ENCODE data around the gene RPL13A. TPM values are rescaled to one million over a fixed set of nuclear protein-coding genes. Genes with fewer than 3 reads are reported as not detected.

RPL13A gene
- total RNA-seq, 1 experiment from 2014 or later, result 3,286 TPM

DNA sequence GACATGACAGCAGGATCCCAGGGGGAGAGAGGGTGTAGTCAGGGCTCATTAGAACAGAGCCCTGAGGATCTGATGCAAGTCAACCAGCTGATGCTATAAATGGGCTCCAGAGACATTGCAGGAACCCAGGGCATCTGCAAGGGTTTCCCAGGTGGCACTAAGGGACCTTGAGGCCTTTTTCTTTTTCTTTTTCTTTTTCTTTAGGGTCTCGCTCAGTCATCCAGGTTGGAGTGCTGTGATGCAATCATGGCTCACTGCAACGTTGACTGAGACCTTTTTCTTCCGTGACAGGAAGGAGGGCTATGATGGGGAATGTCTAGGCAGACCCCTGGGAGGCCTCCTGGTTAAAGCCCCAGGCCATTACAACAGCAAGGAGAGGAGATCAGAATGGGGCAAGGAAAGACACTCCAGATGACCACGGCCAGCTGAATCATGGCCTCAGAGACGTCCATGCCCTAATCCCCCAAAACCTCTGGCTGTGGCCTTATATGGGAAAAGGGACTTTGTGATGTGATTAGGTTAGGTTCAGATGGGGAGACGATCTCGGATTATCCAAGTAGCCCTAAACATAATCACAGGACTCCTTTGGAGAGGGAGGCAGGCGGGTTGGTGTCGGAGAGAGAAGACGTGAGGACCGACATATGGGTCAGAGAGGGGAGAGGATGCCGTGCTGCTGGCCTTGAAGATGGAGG, 20.5 kb downstream of the RPL13A start:
- Mint-ChIP-seq H3K27me3 (ENCODE audit: low read depth) (peaks cover 4% of the 10 kb centered on the region; the same call in 1 of the 2 replicates), H3K4me1 (peaks cover 12 to 16% of the 10 kb centered on the region in 2 experiments), H3K9me3 (no peaks in the 10 kb centered on the region; a peak in 2 of 5 replicates), H3K4me3 (no peak overlapping the region; a peak in 1 of 5 replicates), H3K36me3 (ENCODE audit: insufficient read depth in 1 of 3, low read depth in 3 of 3) (no peaks in the 10 kb centered on the region; a peak in 1 of 7 replicates), H3K27ac (peak overlapping the region in 2 of 3 experiments; percentile 20 to 49; a peak in 2 of 7 replicates)
- Histone ChIP-seq H3K9me3 (ENCODE audit: control insufficient read depth, low read depth, low read length) (no peaks in the 10 kb centered on the region), H2BK20ac (ENCODE audit: low read depth, low read length, poor library complexity, severe bottlenecking) (no peak overlapping the region), H3K18ac (ENCODE audit: insufficient read length, low read depth, low read length) (no peak overlapping the region), H3K27me3 (ENCODE audit: insufficient read depth, low read length) (no peaks in the 10 kb centered on the region), H4K8ac (replicated peaks; ENCODE audit: insufficient read length, low read depth, low read length) (no peak overlapping the region), H3K23me2 (ENCODE audit: insufficient read length, low read depth, low read length, poor library complexity, severe bottlenecking) (peaks cover 6% of the 10 kb centered on the region), H2BK12ac (ENCODE audit: insufficient read length, low read depth, low read length) (no peak overlapping the region), H4K5ac (ENCODE audit: insufficient read length, low read depth, low read length) (no peak overlapping the region), H3K23ac (ENCODE audit: insufficient read length, low read depth, low read length) (no peak overlapping the region), H3K4me2 (ENCODE audit: insufficient read depth, insufficient read length, low read length) (no peak overlapping the region), H2BK120ac (ENCODE audit: low read depth, low read length, poor library complexity, severe bottlenecking) (no peak overlapping the region), H4K91ac (ENCODE audit: insufficient read length, low read depth, low read length) (no peak overlapping the region), H2AFZ (ENCODE audit: low read length) (no peak overlapping the region), H3K14ac (ENCODE audit: insufficient read depth, low read length) (no peak overlapping the region), H3K27ac (ENCODE audit: insufficient read length, low read depth, low read length) (no peak overlapping the region), H3K79me2 (ENCODE audit: insufficient read depth, low read length) (no peaks in the 10 kb centered on the region), H2BK5ac (ENCODE audit: insufficient read length, low read length) (no peak overlapping the region), H2AK5ac (ENCODE audit: insufficient read length, low read length) (no peak overlapping the region), H3K4me1 (ENCODE audit: insufficient read depth, low read length) (no peaks in the 10 kb centered on the region), H2BK15ac (ENCODE audit: low read depth, low read length) (no peak overlapping the region), H3K79me1 (ENCODE audit: insufficient read depth, low read depth, low read length, poor library complexity, severe bottlenecking) (no peaks in the 10 kb centered on the region), H3K56ac (ENCODE audit: insufficient read length, low read depth, low read length) (no peak overlapping the region), H3K4ac (ENCODE audit: low read depth, low read length) (no peak overlapping the region), H3K9ac (ENCODE audit: extremely low read depth, insufficient read length, low read length) (no peak overlapping the region), H3T11ph (ENCODE audit: low read length) (no peak overlapping the region), H4K20me1 (ENCODE audit: control insufficient read depth, insufficient read depth, insufficient read length) (no peaks in the 10 kb centered on the region)
- TF ChIP-seq, protein P1, sequence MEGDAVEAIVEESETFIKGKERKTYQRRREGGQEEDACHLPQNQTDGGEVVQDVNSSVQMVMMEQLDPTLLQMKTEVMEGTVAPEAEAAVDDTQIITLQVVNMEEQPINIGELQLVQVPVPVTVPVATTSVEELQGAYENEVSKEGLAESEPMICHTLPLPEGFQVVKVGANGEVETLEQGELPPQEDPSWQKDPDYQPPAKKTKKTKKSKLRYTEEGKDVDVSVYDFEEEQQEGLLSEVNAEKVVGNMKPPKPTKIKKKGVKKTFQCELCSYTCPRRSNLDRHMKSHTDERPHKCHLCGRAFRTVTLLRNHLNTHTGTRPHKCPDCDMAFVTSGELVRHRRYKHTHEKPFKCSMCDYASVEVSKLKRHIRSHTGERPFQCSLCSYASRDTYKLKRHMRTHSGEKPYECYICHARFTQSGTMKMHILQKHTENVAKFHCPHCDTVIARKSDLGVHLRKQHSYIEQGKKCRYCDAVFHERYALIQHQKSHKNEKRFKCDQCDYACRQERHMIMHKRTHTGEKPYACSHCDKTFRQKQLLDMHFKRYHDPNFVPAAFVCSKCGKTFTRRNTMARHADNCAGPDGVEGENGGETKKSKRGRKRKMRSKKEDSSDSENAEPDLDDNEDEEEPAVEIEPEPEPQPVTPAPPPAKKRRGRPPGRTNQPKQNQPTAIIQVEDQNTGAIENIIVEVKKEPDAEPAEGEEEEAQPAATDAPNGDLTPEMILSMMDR (conservative IDR thresholded peaks at IDR 0.05), result no peak
- DNase-seq, result no peak
- WGBS (ENCODE audit: extremely low coverage, insufficient read length, low lambda C conversion rate), result no CpG with 5 or more reads among the region's 12 CpGs

Measured in H9 (cell line).